Stomach (tissue), 9 donors: ENCODE measurements around the gene WDR26. TPM values are rescaled to one million over a fixed set of nuclear protein-coding genes. Genes with fewer than 3 reads are reported as not detected.

Experiments
- DNase-seq, 2 donors: peaks; one replicate each; pipeline versions ENCODE4 v3.0.0 to v3.0.0-alpha.2; 2013 to 2019
- H3K27ac ChIP-seq, 5 donors: fragments of 200-600 bp in 4 of 5; sonication (generic) in 4 of 5; one replicate each; pipeline ENCODE4 v1.5.1; 2013 to 2019; ENCODE audit warnings: mild to moderate bottlenecking in 1 of 5, moderate library complexity in 1 of 5
- H3K27me3 ChIP-seq, 3 donors: fragments of 200-600 bp; sonication (generic); one replicate each; pipeline ENCODE4 v1.5.1; 2017 to 2019; ENCODE audit warnings: mixed run types in 1 of 3
- H3K36me3 ChIP-seq, 4 donors: fragments of 200-600 bp; sonication (generic); 1 replicate in 3 of 4; 2 replicates in 1 of 4; pipeline ENCODE4 v1.5.1; 2016 to 2019
- H3K4me1 ChIP-seq, 4 donors: fragments of 200-600 bp; sonication (generic); one replicate each; pipeline ENCODE4 v1.5.1; 2016 to 2019
- H3K4me3 ChIP-seq, 4 donors: fragments of 200-600 bp; sonication (generic) in 3 of 4; one replicate each; pipeline ENCODE4 v1.5.1; 2016 to 2019; ENCODE audit warnings: mild to moderate bottlenecking in 1 of 4
- H3K9me3 ChIP-seq, 4 donors: fragments of 200-600 bp; sonication (generic); one replicate each; pipeline ENCODE4 v1.5.1; 2016 to 2019
- EP300 ChIP-seq: sonication (generic); formaldehyde crosslinking; IDR thresholded peaks from one replicate; pipeline ENCODE4 v1.6.1; 2017; ENCODE audit warnings: antibody characterized with exemption
- POLR2A ChIP-seq, 4 donors: fragments of 450-650 bp; IDR thresholded peaks; one replicate each; pipeline ENCODE4 v1.6.1; 2016; ENCODE audit warnings: antibody characterized with exemption in 4 of 4, control low read depth in 2 of 4, mild to moderate bottlenecking in 1 of 4, moderate library complexity in 1 of 4
- POLR2AphosphoS5 ChIP-seq, 3 donors: sonication (generic); formaldehyde crosslinking; IDR thresholded peaks; one replicate each; pipeline ENCODE4 v1.6.1; 2016; ENCODE audit warnings: antibody characterized with exemption in 3 of 3
- WGBS, 5 donors: extraction: QIAGEN DNeasy Blood & Tissue Kit in 3 of 5; methylation state at CpG; one replicate each; pipeline versions ENCODE4 v1.1.5 to v1.1.7; 2013 to 2018; 5-methylcytosine and 5-hydroxymethylcytosine counted together
- intact Hi-C: fragments of 100-400 bp; cut with DNase I; formaldehyde crosslinking; loops from one replicate; pipeline ENCODE4 v1.15.1; 2023; ENCODE audit warnings: low total_unique reads
- polyA plus RNA-seq, 3 donors: library from polyadenylated mRNA; stranded (reverse); fragments of 200-250 nt; gene quantifications; one replicate each; pipeline ENCODE4 v1.2.3, GENCODE V29; 2013
- total RNA-seq, 5 donors: library from RNA; depleted of rRNA; stranded (reverse); fragments of >200 nt; gene quantifications; one replicate each; pipeline versions ENCODE4 v1.1.0 to v1.2.3, GENCODE V29; 2014 to 2016
- TF ChIP-seq, protein P1 (sequence below), 7 experiments: fragments of 450-650 bp in 4 of 7; fragments of 200-600 bp in 3 of 7; sonication (generic) in 3 of 7; IDR thresholded peaks; one replicate each; pipeline ENCODE4 v1.5.1; 2016 to 2019; ENCODE audit warnings: antibody characterized with exemption in 7 of 7, control low read depth in 2 of 7, mild to moderate bottlenecking in 1 of 7
- donor health status: healthy with polysubstance abuse.
- donor health status: Bipolar disorder and iron deficiency.
- donor health status: healthy.

WDR26 gene
- total and polyA plus RNA-seq, 8 donors, result 17.0 to 154 (median 26.0) TPM

DNA sequence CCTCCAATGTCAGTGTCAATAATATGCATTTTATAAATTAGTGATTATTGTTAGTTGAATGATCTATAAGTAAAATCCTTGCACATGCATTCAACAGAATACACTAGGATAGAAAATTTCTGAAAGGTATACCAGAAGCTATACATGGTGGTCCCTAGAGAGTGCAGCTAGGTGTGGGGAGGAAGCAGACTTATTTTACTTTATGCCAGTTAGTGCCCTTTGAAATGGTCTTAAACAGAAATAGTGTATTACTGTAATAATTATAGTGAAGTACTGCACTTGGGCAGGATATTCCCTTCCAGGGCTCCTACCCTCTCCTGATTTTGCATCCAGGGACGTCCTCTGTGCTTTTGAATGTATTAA, 23.2 kb upstream of the WDR26 start:
- 83 to 100% (median 94%) methylated on average over 1 of the region's 1 CpG for WGBS, 5 donors

DNA sequence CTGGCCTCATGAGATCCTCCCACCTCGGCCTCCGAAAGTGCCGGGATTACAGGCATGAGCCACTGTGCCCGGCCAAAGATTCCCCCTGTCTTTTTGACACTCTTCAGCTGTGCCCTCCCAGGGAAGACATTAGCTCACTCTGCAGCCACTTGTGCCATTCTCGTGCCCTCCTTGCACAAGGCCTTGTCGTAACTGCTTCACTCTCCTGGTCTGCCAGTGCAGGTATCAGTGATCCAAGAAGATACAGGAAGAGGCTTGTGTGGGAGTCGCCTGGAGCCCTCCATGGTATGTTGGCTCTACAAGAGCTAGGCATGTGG, 22.0 kb upstream of the WDR26 start:
- WGBS, 5 donors, result 86 to 95% (median 89%) methylated on average over 7 of the region's 7 CpGs
- DNase-seq, result no peak
- H3K4me3 ChIP-seq, result no peak overlapping the region
- no peaks in the 10 kb centered on the region for H3K36me3 ChIP-seq
- no peaks in the 10 kb centered on the region for H3K9me3 ChIP-seq
- H3K27ac ChIP-seq, result peak overlapping the region; percentile 33 to 79 (median 77)
- no peaks in the 10 kb centered on the region for H3K27me3 ChIP-seq
- intact Hi-C loops, result loop anchor here (10.0 kb wide), 1 partner anchor 342 kb away; the partner anchor contains the start of gene FBXO28
- H3K4me1 ChIP-seq, result peaks cover 9 to 47% (median 21%) of the 10 kb centered on the region in 4 donors
- TF ChIP-seq EP300 (no peak), POLR2AphosphoS5 (IDR thresholded peaks at IDR 0.05) (no peak), POLR2A (IDR thresholded peaks at IDR 0.05) (no peak)
- TF ChIP-seq, protein P1, sequence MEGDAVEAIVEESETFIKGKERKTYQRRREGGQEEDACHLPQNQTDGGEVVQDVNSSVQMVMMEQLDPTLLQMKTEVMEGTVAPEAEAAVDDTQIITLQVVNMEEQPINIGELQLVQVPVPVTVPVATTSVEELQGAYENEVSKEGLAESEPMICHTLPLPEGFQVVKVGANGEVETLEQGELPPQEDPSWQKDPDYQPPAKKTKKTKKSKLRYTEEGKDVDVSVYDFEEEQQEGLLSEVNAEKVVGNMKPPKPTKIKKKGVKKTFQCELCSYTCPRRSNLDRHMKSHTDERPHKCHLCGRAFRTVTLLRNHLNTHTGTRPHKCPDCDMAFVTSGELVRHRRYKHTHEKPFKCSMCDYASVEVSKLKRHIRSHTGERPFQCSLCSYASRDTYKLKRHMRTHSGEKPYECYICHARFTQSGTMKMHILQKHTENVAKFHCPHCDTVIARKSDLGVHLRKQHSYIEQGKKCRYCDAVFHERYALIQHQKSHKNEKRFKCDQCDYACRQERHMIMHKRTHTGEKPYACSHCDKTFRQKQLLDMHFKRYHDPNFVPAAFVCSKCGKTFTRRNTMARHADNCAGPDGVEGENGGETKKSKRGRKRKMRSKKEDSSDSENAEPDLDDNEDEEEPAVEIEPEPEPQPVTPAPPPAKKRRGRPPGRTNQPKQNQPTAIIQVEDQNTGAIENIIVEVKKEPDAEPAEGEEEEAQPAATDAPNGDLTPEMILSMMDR (IDR thresholded peaks at IDR 0.05), result no peak

More for the DNA sequence above, 23.2 kb upstream of the WDR26 start:
- TF ChIP-seq POLR2AphosphoS5 (IDR thresholded peaks at IDR 0.05), result no peak
- TF ChIP-seq, protein P1 (IDR thresholded peaks at IDR 0.05), result peak in 1 of 7 experiments; percentile 1
- Histone ChIP-seq H3K9me3 (no peaks in the 10 kb centered on the region), H3K27ac (peak overlapping the region in 2 of 5 donors; percentile 77 to 78), H3K36me3 (no peaks in the 10 kb centered on the region), H3K4me1 (peaks cover 9 to 47% (median 21%) of the 10 kb centered on the region in 4 donors), H3K27me3 (no peaks in the 10 kb centered on the region), H3K4me3 (no peak overlapping the region)
- no peak for DNase-seq
- intact Hi-C loops, result loop anchor here (10.0 kb wide), 1 partner anchor 343 kb away; the partner anchor contains the start of gene FBXO28

- peak overlapping the region in 2 of 5 donors; percentile 46 to 52 for H3K27ac ChIP-seq
- no peaks in the 10 kb centered on the region for H3K36me3 ChIP-seq
- no peak overlapping the region for H3K4me3 ChIP-seq
- whole genome bisulfite sequencing, 5 donors, result 39 to 61% (median 48%) methylated on average over 8 of the region's 8 CpGs
- peaks cover 9 to 42% (median 19%) of the 10 kb centered on the region in 4 donors for H3K4me1 ChIP-seq
- no peaks in the 10 kb centered on the region for H3K27me3 ChIP-seq
- peak in 1 of 2 donors; percentile 82 for DNase-seq
- H3K9me3 ChIP-seq, result no peaks in the 10 kb centered on the region
- TF ChIP-seq EP300, result no peak
- TF ChIP-seq POLR2AphosphoS5 (IDR thresholded peaks at IDR 0.05), result no peak
- TF ChIP-seq, protein P1 (IDR thresholded peaks at IDR 0.05), result no peak
- no peak for TF ChIP-seq POLR2A (IDR thresholded peaks at IDR 0.05)
- intact Hi-C loops, result loop anchor here (10.0 kb wide), 1 partner anchor 340 kb away; the partner anchor contains the start of gene FBXO28
Measured at GRCh38 chr1:224454402-224455055, 19.9 kb upstream of the WDR26 start.

DNA sequence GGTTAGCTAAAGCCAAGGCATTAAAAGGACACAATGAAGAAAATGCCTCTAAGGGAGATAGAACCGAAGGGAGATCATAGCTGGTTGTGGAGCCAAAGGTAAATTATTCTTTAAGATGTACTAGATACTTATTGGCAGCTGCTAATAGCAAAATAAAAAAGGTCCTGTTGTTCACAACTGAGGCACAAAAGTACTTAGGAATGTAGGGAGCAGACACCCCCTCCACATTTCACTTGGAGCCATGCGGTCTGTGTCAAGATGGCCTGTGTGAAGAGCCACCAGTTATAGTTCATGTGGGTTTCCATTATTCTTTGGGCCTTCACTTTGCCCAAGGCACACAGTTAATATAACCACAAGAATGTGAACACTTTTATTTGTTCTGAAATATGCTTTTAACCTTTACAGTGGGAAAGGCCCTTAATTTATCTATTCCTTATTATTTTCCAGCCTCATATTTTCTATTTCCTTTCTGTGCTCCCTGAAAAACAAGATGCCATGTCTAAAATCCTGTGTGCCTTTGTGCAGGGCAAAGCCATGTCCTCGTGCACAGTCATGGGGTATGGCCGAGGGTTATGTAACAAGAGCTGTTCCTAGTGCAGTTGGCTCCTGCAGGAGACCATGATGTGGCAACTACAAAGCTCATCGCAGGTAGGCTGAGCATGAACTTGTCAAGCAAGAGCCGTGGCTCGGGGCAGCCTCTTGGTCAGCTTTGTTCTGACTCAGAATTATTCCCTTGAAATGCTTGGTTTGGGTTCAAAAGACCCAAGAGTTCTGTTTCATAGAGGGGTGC, 16.2 kb upstream of the WDR26 start:
- DNase-seq, result no peak
- Histone ChIP-seq H3K9me3 (no peaks in the 10 kb centered on the region), H3K4me3 (no peak overlapping the region), H3K27me3 (no peaks in the 10 kb centered on the region), H3K36me3 (no peaks in the 10 kb centered on the region), H3K4me1 (peaks cover 0 to 24% (median 3%) of the 10 kb centered on the region in 4 donors), H3K27ac (no peak overlapping the region)
- intact Hi-C loops, result loop anchor here (10.0 kb wide), 1 partner anchor 336 kb away; the partner anchor contains the start of gene FBXO28
- TF ChIP-seq, protein P1 (IDR thresholded peaks at IDR 0.05), result no peak
- WGBS, 5 donors, result 85 to 98% (median 94%) methylated on average over 7 of the region's 7 CpGs
